ENCODE results near the gene MAIP1. TPM values are rescaled to one million over a fixed set of nuclear protein-coding genes. Genes with fewer than 3 reads are reported as not detected.

The MAIP1 gene
- polyA plus RNA-seq, 2 of the 4 experiments (the other 2 are of a cell fraction): 36.9 to 50.9 TPM

DNA sequence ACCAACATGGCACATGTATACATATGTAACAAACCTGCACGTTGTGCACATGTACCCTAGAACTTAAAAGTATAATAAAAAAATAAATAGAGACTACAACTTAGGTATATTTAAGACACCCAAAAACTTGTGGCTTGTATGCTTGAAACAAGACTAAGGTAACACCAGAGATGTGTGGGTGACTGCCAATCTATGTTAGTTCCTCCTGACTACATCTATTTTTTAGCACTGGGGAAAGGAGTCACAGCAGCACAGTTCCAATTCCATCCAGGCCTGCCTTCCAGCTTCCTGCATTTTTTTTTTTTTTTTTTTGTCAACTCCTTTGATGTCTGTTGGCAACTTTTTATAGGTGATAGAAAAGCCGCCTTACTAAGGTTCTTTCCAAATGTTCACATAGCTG lies 26.1 kb upstream of the MAIP1 start:
- ChIA-PET CTCF (interaction anchor here (0.5 to 0.8 kb wide), 2 partner anchors 13 to 87 kb away, joined by 3 read pairs; no protein-coding TSS in a partner anchor), POLR2A (no interaction called here)
- no peak for DNase-seq (ENCODE audit: low read depth in 1 of 2, low spot score in 1 of 2)
- no peak overlapping the region for H3K4me2 ChIP-seq
- H3K9me3 ChIP-seq: no peaks in the 10 kb centered on the region
- no peak overlapping the region for H3K27ac ChIP-seq
- TF ChIP-seq MAFK (IDR thresholded peaks at IDR 0.05; ENCODE audit: partially characterized antibody) (no peak), CBX2 (IDR thresholded peaks at IDR 0.05; ENCODE audit: borderline replicate concordance, low read depth) (no peak), SMC3 (IDR thresholded peaks at IDR 0.05) (no peak), HEYL (CRISPR knock-in tag; IDR thresholded peaks at IDR 0.05) (no peak), FOSB (CRISPR knock-in tag; IDR thresholded peaks at IDR 0.05) (no peak), GATA3 (IDR thresholded peaks at IDR 0.05; ENCODE audit: borderline replicate concordance) (no peak), NR3C1 (IDR thresholded peaks at IDR 0.05) (no peak), EP300 (IDR thresholded peaks at IDR 0.05) (no peak), ELK1 (IDR thresholded peaks at IDR 0.05; ENCODE audit: low read depth, low read length) (no peak), ZSCAN20 (CRISPR knock-in tag; IDR thresholded peaks at IDR 0.05) (no peak), FOSL2 (IDR thresholded peaks at IDR 0.05) (no peak), FOSL2 (CRISPR knock-in tag; IDR thresholded peaks at IDR 0.05) (no peak), RARB (CRISPR knock-in tag; IDR thresholded peaks at IDR 0.05) (no peak), TFCP2L1 (CRISPR knock-in tag; IDR thresholded peaks at IDR 0.05) (no peak), SREBF2 (IDR thresholded peaks at IDR 0.05) (no peak), RFX5 (IDR thresholded peaks at IDR 0.05) (no peak)
- TF ChIP-seq, protein P1, sequence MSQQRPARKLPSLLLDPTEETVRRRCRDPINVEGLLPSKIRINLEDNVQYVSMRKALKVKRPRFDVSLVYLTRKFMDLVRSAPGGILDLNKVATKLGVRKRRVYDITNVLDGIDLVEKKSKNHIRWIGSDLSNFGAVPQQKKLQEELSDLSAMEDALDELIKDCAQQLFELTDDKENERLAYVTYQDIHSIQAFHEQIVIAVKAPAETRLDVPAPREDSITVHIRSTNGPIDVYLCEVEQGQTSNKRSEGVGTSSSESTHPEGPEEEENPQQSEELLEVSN (IDR thresholded peaks at IDR 0.05; ENCODE audit: borderline replicate concordance, low read depth): no peak
- TF ChIP-seq, protein P2, sequence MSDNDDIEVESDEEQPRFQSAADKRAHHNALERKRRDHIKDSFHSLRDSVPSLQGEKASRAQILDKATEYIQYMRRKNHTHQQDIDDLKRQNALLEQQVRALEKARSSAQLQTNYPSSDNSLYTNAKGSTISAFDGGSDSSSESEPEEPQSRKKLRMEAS (IDR thresholded peaks at IDR 0.05): no peak
- ATAC-seq: peak in 1 of 2 experiments; percentile 46; a peak in 1 of 6 replicates
- peaks cover 11% of the 10 kb centered on the region; the same call in 2 of the 3 replicates for H3K4me1 ChIP-seq
- FAIRE-seq: no peak
- H3K4me3 ChIP-seq: no peak overlapping the region
- 85% methylated on average over 2 of the region's 2 CpGs for WGBS (ENCODE audit: missing lambda C conversion rate)

DNA sequence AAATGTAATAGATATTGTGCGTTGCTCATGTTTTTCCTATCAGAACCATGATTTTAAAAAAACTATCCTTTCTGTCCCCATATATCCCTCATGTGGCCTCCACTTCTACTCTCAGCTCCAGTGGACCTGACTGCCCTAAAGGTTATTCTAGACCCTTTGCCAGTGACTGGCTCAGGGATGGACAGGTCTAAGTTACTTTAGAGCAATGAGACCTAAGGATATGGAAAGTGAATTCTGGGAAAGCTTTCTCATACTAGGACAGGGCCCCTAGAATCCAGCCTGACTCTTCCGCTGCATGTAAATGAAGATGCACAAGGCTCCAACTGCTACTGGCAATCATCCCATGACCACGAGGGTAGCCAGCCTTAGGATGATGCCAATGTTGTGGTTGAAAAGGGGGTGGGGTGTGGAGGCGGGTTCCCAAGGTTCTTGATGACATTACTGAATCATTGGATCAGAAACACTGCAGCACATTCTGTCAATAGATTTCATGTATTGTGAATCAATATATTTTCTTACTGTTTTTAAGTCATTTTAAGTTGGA lies 23.0 kb upstream of the MAIP1 start:
- FAIRE-seq: no peak
- H3K9me3 ChIP-seq: no peaks in the 10 kb centered on the region
- 74% methylated on average over 4 of the region's 4 CpGs for WGBS (ENCODE audit: missing lambda C conversion rate)
- H3K4me1 ChIP-seq: peaks cover 21% of the 10 kb centered on the region; the same call in 2 of the 3 replicates
- DNase-seq (ENCODE audit: low read depth in 1 of 2, low spot score in 1 of 2): no peak
- TF ChIP-seq TFCP2L1 (CRISPR knock-in tag; IDR thresholded peaks at IDR 0.05) (no peak), NFE2L2 (conservative IDR thresholded peaks at IDR 0.05; ENCODE audit: low read length) (no peak), SMC3 (IDR thresholded peaks at IDR 0.05) (no peak), SREBF2 (IDR thresholded peaks at IDR 0.05) (no peak), MYC (IDR thresholded peaks at IDR 0.05; ENCODE audit: borderline replicate concordance, low read length) (no peak), CBX2 (IDR thresholded peaks at IDR 0.05; ENCODE audit: borderline replicate concordance, low read depth) (no peak), NR3C1 (IDR thresholded peaks at IDR 0.05) (no peak), RARB (CRISPR knock-in tag; IDR thresholded peaks at IDR 0.05) (no peak)
- TF ChIP-seq, protein P3, sequence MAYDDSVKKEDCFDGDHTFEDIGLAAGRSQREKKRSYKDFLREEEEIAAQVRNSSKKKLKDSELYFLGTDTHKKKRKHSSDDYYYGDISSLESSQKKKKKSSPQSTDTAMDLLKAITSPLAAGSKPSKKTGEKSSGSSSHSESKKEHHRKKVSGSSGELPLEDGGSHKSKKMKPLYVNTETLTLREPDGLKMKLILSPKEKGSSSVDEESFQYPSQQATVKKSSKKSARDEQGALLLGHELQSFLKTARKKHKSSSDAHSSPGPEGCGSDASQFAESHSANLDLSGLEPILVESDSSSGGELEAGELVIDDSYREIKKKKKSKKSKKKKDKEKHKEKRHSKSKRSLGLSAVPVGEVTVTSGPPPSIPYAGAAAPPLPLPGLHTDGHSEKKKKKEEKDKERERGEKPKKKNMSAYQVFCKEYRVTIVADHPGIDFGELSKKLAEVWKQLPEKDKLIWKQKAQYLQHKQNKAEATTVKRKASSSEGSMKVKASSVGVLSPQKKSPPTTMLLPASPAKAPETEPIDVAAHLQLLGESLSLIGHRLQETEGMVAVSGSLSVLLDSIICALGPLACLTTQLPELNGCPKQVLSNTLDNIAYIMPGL (CRISPR knock-in tag; IDR thresholded peaks at IDR 0.05; ENCODE audit: borderline replicate concordance): no peak
- TF ChIP-seq, protein P4, sequence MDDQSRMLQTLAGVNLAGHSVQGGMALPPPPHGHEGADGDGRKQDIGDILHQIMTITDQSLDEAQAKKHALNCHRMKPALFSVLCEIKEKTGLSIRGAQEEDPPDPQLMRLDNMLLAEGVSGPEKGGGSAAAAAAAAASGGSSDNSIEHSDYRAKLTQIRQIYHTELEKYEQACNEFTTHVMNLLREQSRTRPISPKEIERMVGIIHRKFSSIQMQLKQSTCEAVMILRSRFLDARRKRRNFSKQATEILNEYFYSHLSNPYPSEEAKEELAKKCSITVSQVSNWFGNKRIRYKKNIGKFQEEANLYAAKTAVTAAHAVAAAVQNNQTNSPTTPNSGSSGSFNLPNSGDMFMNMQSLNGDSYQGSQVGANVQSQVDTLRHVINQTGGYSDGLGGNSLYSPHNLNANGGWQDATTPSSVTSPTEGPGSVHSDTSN (IDR thresholded peaks at IDR 0.05): no peak
- TF ChIP-seq, protein P2 (IDR thresholded peaks at IDR 0.05): no peak
- TF ChIP-seq, protein P5, sequence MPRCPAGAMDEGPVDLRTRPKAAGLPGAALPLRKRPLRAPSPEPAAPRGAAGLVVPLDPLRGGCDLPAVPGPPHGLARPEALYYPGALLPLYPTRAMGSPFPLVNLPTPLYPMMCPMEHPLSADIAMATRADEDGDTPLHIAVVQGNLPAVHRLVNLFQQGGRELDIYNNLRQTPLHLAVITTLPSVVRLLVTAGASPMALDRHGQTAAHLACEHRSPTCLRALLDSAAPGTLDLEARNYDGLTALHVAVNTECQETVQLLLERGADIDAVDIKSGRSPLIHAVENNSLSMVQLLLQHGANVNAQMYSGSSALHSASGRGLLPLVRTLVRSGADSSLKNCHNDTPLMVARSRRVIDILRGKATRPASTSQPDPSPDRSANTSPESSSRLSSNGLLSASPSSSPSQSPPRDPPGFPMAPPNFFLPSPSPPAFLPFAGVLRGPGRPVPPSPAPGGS (IDR thresholded peaks at IDR 0.05): no peak
- POLR2A ChIA-PET: no interaction called here
- H3K4me3 ChIP-seq: no peak overlapping the region
- CTCF ChIA-PET: no interaction called here
- H3K27ac ChIP-seq: no peak overlapping the region
- H3K4me2 ChIP-seq: no peak overlapping the region
- peak; percentile 53 to 64; a peak in 5 of 6 replicates for ATAC-seq

Data from A549 (cell line).